Transverse colon (tissue), 3 donors: ENCODE results near the gene DNAH1.

ENCODE experiments used
- EP300 ChIP-seq: sonication (generic); formaldehyde crosslinking; IDR thresholded peaks from one replicate; pipeline ENCODE4 v1.6.1; 2017; ENCODE audit warnings: antibody characterized with exemption, low read depth
- POLR2A ChIP-seq: fragments of 450-650 bp; IDR thresholded peaks from one replicate; pipeline ENCODE4 v1.6.1; 2016; ENCODE audit warnings: antibody characterized with exemption, mild to moderate bottlenecking, moderate library complexity
- TF ChIP-seq, protein P1 (sequence below), 5 experiments: fragments of 200-600 bp in 3 of 5; fragments of 450-650 bp in 2 of 5; sonication (generic) in 3 of 5; IDR thresholded peaks; 1 replicate in 2 of 5; 2 replicates in 3 of 5; pipeline ENCODE4 v1.5.1; 2016 to 2017; ENCODE audit warnings: antibody characterized with exemption in 5 of 5, inconsistent platforms in 3 of 5, mild to moderate bottlenecking in 2 of 5, moderate library complexity in 1 of 5

DNA sequence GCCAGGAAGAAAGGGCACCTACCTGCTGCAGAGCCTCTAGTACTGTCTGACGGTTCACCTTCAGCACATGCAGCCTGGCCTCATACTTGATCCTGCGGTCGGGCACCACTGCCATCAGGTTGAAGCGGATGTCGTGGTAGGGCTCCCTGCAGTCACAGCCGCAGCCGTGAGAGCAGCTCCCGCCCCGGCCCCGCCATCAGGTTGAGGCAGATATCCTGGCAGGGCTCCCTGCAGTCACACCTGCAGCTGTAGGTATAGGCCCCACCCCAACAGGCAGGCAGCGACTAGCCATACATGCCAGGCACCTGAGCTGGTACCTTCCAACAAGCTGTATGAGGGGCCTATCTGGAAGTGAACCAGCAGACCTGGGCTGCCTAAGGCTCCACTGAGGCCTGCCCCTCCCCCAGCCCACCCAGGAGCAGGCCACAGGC is 90.1 kb downstream of the DNAH1 start:
- TF ChIP-seq, protein P1, sequence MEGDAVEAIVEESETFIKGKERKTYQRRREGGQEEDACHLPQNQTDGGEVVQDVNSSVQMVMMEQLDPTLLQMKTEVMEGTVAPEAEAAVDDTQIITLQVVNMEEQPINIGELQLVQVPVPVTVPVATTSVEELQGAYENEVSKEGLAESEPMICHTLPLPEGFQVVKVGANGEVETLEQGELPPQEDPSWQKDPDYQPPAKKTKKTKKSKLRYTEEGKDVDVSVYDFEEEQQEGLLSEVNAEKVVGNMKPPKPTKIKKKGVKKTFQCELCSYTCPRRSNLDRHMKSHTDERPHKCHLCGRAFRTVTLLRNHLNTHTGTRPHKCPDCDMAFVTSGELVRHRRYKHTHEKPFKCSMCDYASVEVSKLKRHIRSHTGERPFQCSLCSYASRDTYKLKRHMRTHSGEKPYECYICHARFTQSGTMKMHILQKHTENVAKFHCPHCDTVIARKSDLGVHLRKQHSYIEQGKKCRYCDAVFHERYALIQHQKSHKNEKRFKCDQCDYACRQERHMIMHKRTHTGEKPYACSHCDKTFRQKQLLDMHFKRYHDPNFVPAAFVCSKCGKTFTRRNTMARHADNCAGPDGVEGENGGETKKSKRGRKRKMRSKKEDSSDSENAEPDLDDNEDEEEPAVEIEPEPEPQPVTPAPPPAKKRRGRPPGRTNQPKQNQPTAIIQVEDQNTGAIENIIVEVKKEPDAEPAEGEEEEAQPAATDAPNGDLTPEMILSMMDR (IDR thresholded peaks at IDR 0.05): no peak
- TF ChIP-seq POLR2A (no peak), EP300 (no peak)
